Measurements from ENCODE around the gene CAP1. TPM values are rescaled to one million over a fixed set of nuclear protein-coding genes. Genes with fewer than 3 reads are reported as not detected.

The CAP1 gene
- total RNA-seq, 1 experiment from 2014 or later: 255 TPM

- Histone ChIP-seq H2AK5ac (ENCODE audit: insufficient read length, low read length) (no peak overlapping the region), H3K9me3 (ENCODE audit: control insufficient read depth, low read depth, low read length) (no peaks in the 10 kb centered on the region), H2BK20ac (ENCODE audit: low read depth, low read length, poor library complexity, severe bottlenecking) (no peak overlapping the region), H3K4me2 (ENCODE audit: insufficient read depth, insufficient read length, low read length) (no peak overlapping the region), H3K4ac (ENCODE audit: low read depth, low read length) (no peak overlapping the region), H3K27ac (ENCODE audit: insufficient read length, low read depth, low read length) (no peak overlapping the region), H3K23me2 (ENCODE audit: insufficient read length, low read depth, low read length, poor library complexity, severe bottlenecking) (no peaks in the 10 kb centered on the region), H3K56ac (ENCODE audit: insufficient read length, low read depth, low read length) (no peak overlapping the region), H4K91ac (ENCODE audit: insufficient read length, low read depth, low read length) (no peak overlapping the region), H2BK120ac (ENCODE audit: low read depth, low read length, poor library complexity, severe bottlenecking) (no peak overlapping the region), H3K9ac (ENCODE audit: extremely low read depth, insufficient read length, low read length) (no peak overlapping the region), H4K20me1 (ENCODE audit: control insufficient read depth, insufficient read depth, insufficient read length) (no peaks in the 10 kb centered on the region), H3K23ac (ENCODE audit: insufficient read length, low read depth, low read length) (no peak overlapping the region), H3K27me3 (ENCODE audit: insufficient read depth, low read length) (no peaks in the 10 kb centered on the region), H3K79me2 (ENCODE audit: insufficient read depth, low read length) (no peaks in the 10 kb centered on the region), H2BK15ac (ENCODE audit: low read depth, low read length) (no peak overlapping the region), H3K18ac (ENCODE audit: insufficient read length, low read depth, low read length) (no peak overlapping the region), H2BK12ac (ENCODE audit: insufficient read length, low read depth, low read length) (no peak overlapping the region), H3T11ph (ENCODE audit: low read length) (no peak overlapping the region), H2BK5ac (ENCODE audit: insufficient read length, low read length) (no peak overlapping the region), H4K8ac (replicated peaks; ENCODE audit: insufficient read length, low read depth, low read length) (no peak overlapping the region), H3K4me1 (ENCODE audit: insufficient read depth, low read length) (no peaks in the 10 kb centered on the region), H2AFZ (ENCODE audit: low read length) (no peak overlapping the region), H3K14ac (ENCODE audit: insufficient read depth, low read length) (no peak overlapping the region), H4K5ac (ENCODE audit: insufficient read length, low read depth, low read length) (no peak overlapping the region), H3K79me1 (ENCODE audit: insufficient read depth, low read depth, low read length, poor library complexity, severe bottlenecking) (no peaks in the 10 kb centered on the region)
- DNase-seq: no peak
- H3K4me1 Mint-ChIP-seq: no peaks in the 10 kb centered on the region
- no peak overlapping the region for H3K27ac Mint-ChIP-seq
- no CpG with 5 or more reads among the region's 7 CpGs for WGBS (ENCODE audit: extremely low coverage, insufficient read length, low lambda C conversion rate)
- no peaks in the 10 kb centered on the region for H3K27me3 Mint-ChIP-seq (ENCODE audit: low read depth)
- H3K4me3 Mint-ChIP-seq: no peak overlapping the region
- TF ChIP-seq CTCF (conservative IDR thresholded peaks at IDR 0.05): no peak
- peaks cover 21 to 79% (median 42%) of the 10 kb centered on the region in 3 experiments for H3K36me3 Mint-ChIP-seq (ENCODE audit: insufficient read depth in 1 of 3, low read depth in 3 of 3)
- H3K9me3 Mint-ChIP-seq: no peaks in the 10 kb centered on the region
Measured at GRCh38 chr1:40081871-40082270, 41.3 kb downstream of the CAP1 start.
